NCI-H1048 (cell line): ENCODE measurements around the gene FAM180A.
"Not testable (repeated sequence)": the region's sequence is repeated elsewhere in the genome, so short reads cannot be mapped to it uniquely, and the experiment has no call there.

Source experiments
- DNase-seq: peaks from one replicate; lab custom pipeline; 2025; lab: John Stamatoyannopoulos, UW

Gene FAM180A

GRCh38 chr7:135741905-135742304, 6.7 kb downstream of the FAM180A start:
- no peak for DNase-seq

GRCh38 chr7:135740889-135741288, 7.7 kb downstream of the FAM180A start:
- DNase-seq, result no peak

- not testable (repeated sequence) for DNase-seq
These were observed 11.3 kb downstream of the FAM180A start for GRCh38 chr7:135737306-135737647.

GRCh38 chr7:135736586-135737305, 11.9 kb downstream of the FAM180A start:
- DNase-seq, result no peak

GRCh38 chr7:135734343-135734689, 14.3 kb downstream of the FAM180A start:
- DNase-seq, result no peak

- DNase-seq, result no peak
These were observed 14.8 kb downstream of the FAM180A start for GRCh38 chr7:135733603-135734342.

GRCh38 chr7:135731131-135731530, 17.5 kb downstream of the FAM180A start:
- DNase-seq, result no peak

- DNase-seq, result no peak
These were observed 19.4 kb downstream of the FAM180A start for GRCh38 chr7:135729230-135729629.

- no peak for DNase-seq
These were observed 20.4 kb downstream of the FAM180A start, which contains the start of gene SLC13A4 for GRCh38 chr7:135728136-135728669. SLC13A4 (minus strand) TSS chr7:135728186; CDS start chr7:135727496, 690 bp downstream.

GRCh38 chr7:135726911-135727673, 21.5 kb downstream of the FAM180A start:
- DNase-seq, result no peak

- DNase-seq, result no peak
These were observed 22.3 kb downstream of the FAM180A start for GRCh38 chr7:135726276-135726788.

GRCh38 chr7:135723411-135723810, 25.2 kb downstream of the FAM180A start:
- DNase-seq, result no peak

- no peak for DNase-seq
These were observed 27.3 kb downstream of the FAM180A start for GRCh38 chr7:135721198-135721820.

- DNase-seq, result no peak
These were observed 28.9 kb downstream of the FAM180A start for GRCh38 chr7:135719688-135720087.

GRCh38 chr7:135718794-135719437, 29.7 kb downstream of the FAM180A start:
- no peak for DNase-seq

GRCh38 chr7:135718219-135718618, 30.4 kb downstream of the FAM180A start:
- no peak for DNase-seq

GRCh38 chr7:135717693-135718092, 30.9 kb downstream of the FAM180A start:
- no peak for DNase-seq

- no peak for DNase-seq
These were observed 31.9 kb downstream of the FAM180A start for GRCh38 chr7:135716677-135717238.

GRCh38 chr7:135715673-135716072, 32.9 kb downstream of the FAM180A start:
- DNase-seq, result no peak

- no peak for DNase-seq
These were observed 33.5 kb downstream of the FAM180A start for GRCh38 chr7:135715055-135715522.

GRCh38 chr7:135714534-135715009, 34.0 kb downstream of the FAM180A start:
- DNase-seq, result no peak
